ENCODE results near the gene MAD1L1.

GRCh38 chr7:2110610-2111396 is 121.9 kb downstream of the MAD1L1 start:
- TF ChIP-seq, protein P1, sequence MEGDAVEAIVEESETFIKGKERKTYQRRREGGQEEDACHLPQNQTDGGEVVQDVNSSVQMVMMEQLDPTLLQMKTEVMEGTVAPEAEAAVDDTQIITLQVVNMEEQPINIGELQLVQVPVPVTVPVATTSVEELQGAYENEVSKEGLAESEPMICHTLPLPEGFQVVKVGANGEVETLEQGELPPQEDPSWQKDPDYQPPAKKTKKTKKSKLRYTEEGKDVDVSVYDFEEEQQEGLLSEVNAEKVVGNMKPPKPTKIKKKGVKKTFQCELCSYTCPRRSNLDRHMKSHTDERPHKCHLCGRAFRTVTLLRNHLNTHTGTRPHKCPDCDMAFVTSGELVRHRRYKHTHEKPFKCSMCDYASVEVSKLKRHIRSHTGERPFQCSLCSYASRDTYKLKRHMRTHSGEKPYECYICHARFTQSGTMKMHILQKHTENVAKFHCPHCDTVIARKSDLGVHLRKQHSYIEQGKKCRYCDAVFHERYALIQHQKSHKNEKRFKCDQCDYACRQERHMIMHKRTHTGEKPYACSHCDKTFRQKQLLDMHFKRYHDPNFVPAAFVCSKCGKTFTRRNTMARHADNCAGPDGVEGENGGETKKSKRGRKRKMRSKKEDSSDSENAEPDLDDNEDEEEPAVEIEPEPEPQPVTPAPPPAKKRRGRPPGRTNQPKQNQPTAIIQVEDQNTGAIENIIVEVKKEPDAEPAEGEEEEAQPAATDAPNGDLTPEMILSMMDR (IDR thresholded peaks at IDR 0.05 in 8 of 11, conservative IDR thresholded peaks at IDR 0.05 in 3 of 11): no peak
- TF ChIP-seq POLR2A (IDR thresholded peaks at IDR 0.05): no peak
- no peak for TF ChIP-seq POLR2AphosphoS5 (IDR thresholded peaks at IDR 0.05)
